ENCODE data around the gene GPBAR1.

DNA sequence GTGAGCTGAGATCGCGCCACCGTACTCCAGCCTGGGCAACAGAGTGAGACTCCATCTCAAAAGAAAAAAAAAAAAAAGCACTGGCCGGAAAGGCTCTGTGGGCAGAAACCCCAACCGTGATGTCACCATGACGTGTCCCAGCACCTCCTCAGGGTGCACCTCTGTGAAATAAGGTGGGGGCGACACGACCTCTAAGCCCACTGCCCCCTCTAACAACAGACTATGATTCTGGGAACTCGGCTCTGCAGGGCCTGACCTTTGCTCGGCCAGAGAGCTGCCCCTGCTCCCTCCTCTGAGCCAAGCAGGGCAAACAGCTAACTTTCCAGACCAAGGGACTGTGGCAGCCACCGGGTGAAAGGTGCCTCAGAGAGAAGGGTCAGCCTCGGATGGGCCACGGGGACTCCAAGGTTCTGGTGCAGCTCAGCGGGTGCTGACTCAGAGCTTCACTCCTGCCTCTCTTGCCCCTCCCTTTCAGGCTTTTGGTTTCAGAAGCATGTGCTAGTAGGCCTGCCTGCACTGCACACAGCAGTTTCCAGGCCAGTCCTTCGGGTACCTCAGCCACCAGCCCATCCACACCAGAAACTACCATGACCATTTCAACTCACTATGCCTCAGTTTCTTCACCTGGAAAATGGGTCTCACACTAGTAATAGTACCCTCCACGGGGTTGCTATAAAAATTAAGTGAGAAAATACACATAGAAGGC is 23.4 kb downstream of the GPBAR1 start:
- TF ChIP-seq, protein P1, sequence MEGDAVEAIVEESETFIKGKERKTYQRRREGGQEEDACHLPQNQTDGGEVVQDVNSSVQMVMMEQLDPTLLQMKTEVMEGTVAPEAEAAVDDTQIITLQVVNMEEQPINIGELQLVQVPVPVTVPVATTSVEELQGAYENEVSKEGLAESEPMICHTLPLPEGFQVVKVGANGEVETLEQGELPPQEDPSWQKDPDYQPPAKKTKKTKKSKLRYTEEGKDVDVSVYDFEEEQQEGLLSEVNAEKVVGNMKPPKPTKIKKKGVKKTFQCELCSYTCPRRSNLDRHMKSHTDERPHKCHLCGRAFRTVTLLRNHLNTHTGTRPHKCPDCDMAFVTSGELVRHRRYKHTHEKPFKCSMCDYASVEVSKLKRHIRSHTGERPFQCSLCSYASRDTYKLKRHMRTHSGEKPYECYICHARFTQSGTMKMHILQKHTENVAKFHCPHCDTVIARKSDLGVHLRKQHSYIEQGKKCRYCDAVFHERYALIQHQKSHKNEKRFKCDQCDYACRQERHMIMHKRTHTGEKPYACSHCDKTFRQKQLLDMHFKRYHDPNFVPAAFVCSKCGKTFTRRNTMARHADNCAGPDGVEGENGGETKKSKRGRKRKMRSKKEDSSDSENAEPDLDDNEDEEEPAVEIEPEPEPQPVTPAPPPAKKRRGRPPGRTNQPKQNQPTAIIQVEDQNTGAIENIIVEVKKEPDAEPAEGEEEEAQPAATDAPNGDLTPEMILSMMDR (IDR thresholded peaks at IDR 0.05), result no peak
- no peak for TF ChIP-seq POLR2A (IDR thresholded peaks at IDR 0.05)

Measured in testis (tissue), 2 donors.